IMR-90 (cell line): ENCODE measurements around the gene ACACA. TPM values are rescaled to one million over a fixed set of nuclear protein-coding genes. Genes with fewer than 3 reads are reported as not detected.

Experiments
- ATAC-seq: fragments of 200-7000 bp; cut with Tn5 transposase; 2 replicates; pipeline ENCODE4 v1.9.1; 2020; ENCODE audit warnings: low read depth, mild to moderate bottlenecking, moderate library complexity
- BruUV-seq: library from RNA; stranded (reverse); fragments of 400-500 nt; replicated peaks from 2 replicates; lab custom pipeline; 2021; lab: Mats Ljungman, UMichigan
- CTCF ChIA-PET: fragments of 300-600 bp; formaldehyde crosslinking; extraction: SDS; loops from one replicate; lab custom pipeline; 2021; ENCODE audit warnings: antibody characterized with exemption; lab: Yijun Ruan, JAX
- POLR2A ChIA-PET: fragments of 300-600 bp; sonication (Branson Sonifier 250); formaldehyde crosslinking; loops from one replicate; lab custom pipeline; 2022; ENCODE audit warnings: antibody characterized with exemption; ENCODE audit not compliant: unreplicated experiment; lab: Charles Lee
- DNase-seq: peaks from one replicate; pipeline ENCODE4 v3.0.0; 2013
- H2AFZ ChIP-seq: replicated peaks from 2 replicates; pipeline ENCODE3; 2013; ENCODE audit warnings: low read length, mild to moderate bottlenecking; ENCODE audit not compliant: poor library complexity
- H2AK5ac ChIP-seq: 2 replicates; pipeline ENCODE4 v1.6.1; 2013; ENCODE audit warnings: low read depth, low read length, inconsistent platforms
- H2AK9ac ChIP-seq: replicated peaks from 2 replicates; pipeline ENCODE3; 2013; ENCODE audit warnings: mild to moderate bottlenecking, low read depth, low read length, moderate library complexity; ENCODE audit not compliant: poor library complexity
- H2BK120ac ChIP-seq: 2 replicates; pipeline ENCODE4 v1.6.1; 2013; ENCODE audit warnings: low read depth, low read length, inconsistent platforms
- H2BK15ac ChIP-seq: 3 replicates; pipeline ENCODE4 v1.6.1; 2013; ENCODE audit warnings: low read depth, low read length, inconsistent platforms
- H2BK20ac ChIP-seq: 2 replicates; pipeline ENCODE4 v1.6.1; 2013; ENCODE audit warnings: low read depth, mild to moderate bottlenecking, inconsistent platforms, low read length, moderate library complexity
- H2BK5ac ChIP-seq: 2 replicates; pipeline ENCODE4 v1.6.1; 2013; ENCODE audit warnings: mild to moderate bottlenecking, low read depth, low read length, inconsistent platforms; ENCODE audit not compliant: poor library complexity, severe bottlenecking
- H3K14ac ChIP-seq: replicated peaks from 2 replicates; pipeline ENCODE4 v1.6.1; 2013; ENCODE audit warnings: low read depth, low read length, inconsistent platforms
- H3K18ac ChIP-seq: 2 replicates; pipeline ENCODE4 v1.6.1; 2013; ENCODE audit warnings: low read depth, low read length, control low read depth
- H3K23ac ChIP-seq: 2 replicates; pipeline ENCODE4 v1.6.1; 2013; ENCODE audit warnings: low read depth, low read length, inconsistent platforms
- H3K27ac ChIP-seq: 2 replicates; pipeline ENCODE4 v1.5.1; 2013; ENCODE audit warnings: mild to moderate bottlenecking, control low read depth, low read length; ENCODE audit not compliant: insufficient read depth
- H3K27me3 ChIP-seq: 2 replicates; pipeline ENCODE4 v1.6.1; 2013; ENCODE audit warnings: low read length; ENCODE audit not compliant: control insufficient read depth, insufficient read depth
- H3K36me3 ChIP-seq: 2 replicates; pipeline ENCODE4 v1.6.1; 2013; ENCODE audit warnings: low read length, mixed read lengths; ENCODE audit not compliant: control insufficient read depth, insufficient read depth
- H3K4ac ChIP-seq: 2 replicates; pipeline ENCODE4 v1.6.1; 2013; ENCODE audit warnings: low read depth, low read length, inconsistent platforms
- H3K4me1 ChIP-seq: 2 replicates; pipeline ENCODE4 v1.6.1; 2013; ENCODE audit warnings: low read length, mixed read lengths; ENCODE audit not compliant: control insufficient read depth, insufficient read depth
- H3K4me2 ChIP-seq: 2 replicates; pipeline ENCODE4 v1.6.1; 2013; ENCODE audit warnings: low read depth, mild to moderate bottlenecking, control low read depth, low read length, moderate library complexity
- H3K4me3 ChIP-seq: 2 replicates; pipeline ENCODE4 v1.5.1; 2013; ENCODE audit warnings: low read depth, mild to moderate bottlenecking, control low read depth, low read length, moderate library complexity; ENCODE audit not compliant: insufficient read depth
- H3K56ac ChIP-seq: 2 replicates; pipeline ENCODE4 v1.6.1; 2013; ENCODE audit warnings: low read length, inconsistent platforms; ENCODE audit not compliant: insufficient read depth; ENCODE audit errors: extremely low read depth
- H3K79me1 ChIP-seq, 2 experiments: 2 replicates each; pipeline ENCODE4 v1.6.1; 2013; ENCODE audit warnings: low read length in 2 of 2, inconsistent platforms in 1 of 2, low read depth in 1 of 2
- H3K9ac ChIP-seq: 2 replicates; pipeline ENCODE4 v1.6.1; 2013; ENCODE audit warnings: low read depth, low read length, control low read depth
- H3K9me1 ChIP-seq: 2 replicates; pipeline ENCODE4 v1.6.1; 2013; ENCODE audit warnings: low read length, inconsistent platforms; ENCODE audit not compliant: insufficient read depth
- H3K9me3 ChIP-seq: 2 replicates; pipeline ENCODE4 v1.6.1; 2013; ENCODE audit warnings: low read length; ENCODE audit not compliant: control insufficient read depth, insufficient read depth
- H4K20me1 ChIP-seq: 2 replicates; pipeline ENCODE4 v1.6.1; 2013; ENCODE audit warnings: low read length, inconsistent platforms; ENCODE audit not compliant: insufficient read depth
- H4K5ac ChIP-seq: 2 replicates; pipeline ENCODE4 v1.6.1; 2013; ENCODE audit warnings: mild to moderate bottlenecking, low read depth, low read length, control low read depth
- H4K8ac ChIP-seq, 2 experiments: 2 replicates each; pipeline ENCODE4 v1.6.1; 2013; ENCODE audit warnings: low read depth in 2 of 2, low read length in 2 of 2, control low read depth in 1 of 2, inconsistent platforms in 1 of 2
- H4K91ac ChIP-seq: 2 replicates; pipeline ENCODE4 v1.6.1; 2013; ENCODE audit warnings: low read depth, low read length, inconsistent platforms; ENCODE audit not compliant: insufficient read depth
- BHLHE40 ChIP-seq: fragments of 150-350 bp; IDR thresholded peaks from 2 replicates; pipeline ENCODE4 v1.6.1; 2016; ENCODE audit warnings: mild to moderate bottlenecking, low read depth, low read length
- CEBPB ChIP-seq: IDR thresholded peaks from 2 replicates; pipeline ENCODE4 v1.6.1; 2012; ENCODE audit warnings: low read depth, low read length, improper control_type of control experiment
- CHD1 ChIP-seq: IDR thresholded peaks from 2 replicates; pipeline ENCODE4 v1.6.1; 2012; ENCODE audit warnings: low read depth, low read length, improper control_type of control experiment
- FOS ChIP-seq: fragments of 150-350 bp; IDR thresholded peaks from 2 replicates; pipeline ENCODE4 v1.6.1; 2016; ENCODE audit warnings: low read depth, low read length
- MAFK ChIP-seq: IDR thresholded peaks from 2 replicates; pipeline ENCODE4 v1.6.1; 2012; ENCODE audit warnings: low read depth, low read length, improper control_type of control experiment
- MAZ ChIP-seq: IDR thresholded peaks from 2 replicates; pipeline ENCODE4 v1.6.1; 2012; ENCODE audit warnings: low read depth, mild to moderate bottlenecking, low read length, improper control_type of control experiment, moderate library complexity, borderline replicate concordance
- MXI1 ChIP-seq: IDR thresholded peaks from 2 replicates; pipeline ENCODE4 v1.6.1; 2012; ENCODE audit warnings: low read depth, mild to moderate bottlenecking, low read length, moderate library complexity, borderline replicate concordance
- NFE2L2 ChIP-seq: fragments of 150-350 bp; IDR thresholded peaks from 2 replicates; pipeline ENCODE4 v1.6.1; 2016; ENCODE audit warnings: low read depth, mild to moderate bottlenecking, low read length
- POLR2A ChIP-seq: IDR thresholded peaks from 2 replicates; pipeline ENCODE4 v1.6.1; 2012; ENCODE audit warnings: mild to moderate bottlenecking, low read depth, low read length
- RAD21 ChIP-seq: IDR thresholded peaks from 2 replicates; pipeline ENCODE4 v1.6.1; 2012; ENCODE audit warnings: low read length, improper control_type of control experiment
- RCOR1 ChIP-seq: IDR thresholded peaks from 2 replicates; pipeline ENCODE4 v1.6.1; 2012; ENCODE audit warnings: mild to moderate bottlenecking, low read length, improper control_type of control experiment; ENCODE audit not compliant: insufficient replicate concordance
- RFX5 ChIP-seq: IDR thresholded peaks from 2 replicates; pipeline ENCODE4 v1.8.0; 2012; ENCODE audit warnings: low read depth, mild to moderate bottlenecking, low read length, moderate library complexity
- SMC3 ChIP-seq: fragments of 150-350 bp; IDR thresholded peaks from 2 replicates; pipeline ENCODE4 v1.6.1; 2016; ENCODE audit warnings: low read depth, mild to moderate bottlenecking, antibody characterized with exemption, low read length, moderate library complexity
- USF2 ChIP-seq: fragments of 150-350 bp; IDR thresholded peaks from 2 replicates; pipeline ENCODE4 v1.6.1; 2017; ENCODE audit warnings: mild to moderate bottlenecking, antibody characterized with exemption, low read length, low read depth
- WGBS, 2 experiments: methylation state at CpG; one replicate each; pipeline versions ENCODE4 v1.1.5 to v1.1.7; 2013; ENCODE audit warnings: missing lambda C conversion rate in 2 of 2; ENCODE audit not compliant: insufficient read length in 1 of 2; ENCODE audit errors: extremely low coverage in 2 of 2; 5-methylcytosine and 5-hydroxymethylcytosine counted together
- dilution Hi-C: fragments of 300-500 bp; cut with HindIII; formaldehyde crosslinking; loops from one replicate; pipeline ENCODE4 v1.14.3; 2018; ENCODE audit warnings: low sequenced_read_pairs; ENCODE audit not compliant: unreplicated experiment
- in situ Hi-C: fragments of 300-500 bp; cut with MboI; formaldehyde crosslinking; loops from 3 replicates; pipeline ENCODE4 v1.14.3; 2019; ENCODE audit warnings: low sequenced_read_pairs, inconsistent platforms, mixed read lengths
- intact Hi-C: fragments of 100-400 bp; cut with micrococcal nuclease; formaldehyde crosslinking; loops from 2 replicates; pipeline ENCODE4 v1.10.0; 2022
- polyA plus RNA-seq, 3 experiments: library from polyadenylated mRNA; depleted of rRNA; stranded (reverse); fragments of >200 nt; gene quantifications; 2 replicates each; pipeline ENCODE4 v1.2.3, GENCODE V29; 2012; ENCODE audit warnings: low replicate concordance in 1 of 3
- total RNA-seq: library from RNA; depleted of rRNA; stranded (reverse); fragments of >200 nt; gene quantifications from 2 replicates; pipeline ENCODE4 v1.2.3, GENCODE V29; 2012
- TF ChIP-seq, protein P1 (sequence below): conservative IDR thresholded peaks from 2 replicates; pipeline ENCODE4 v1.5.1; 2012; ENCODE audit warnings: mild to moderate bottlenecking, low read depth, low read length, improper control_type of control experiment
- TF ChIP-seq, protein P2 (sequence below): fragments of 150-350 bp; IDR thresholded peaks from 2 replicates; pipeline ENCODE4 v1.6.1; 2016; ENCODE audit warnings: low read depth, mild to moderate bottlenecking, low read length, moderate library complexity, borderline replicate concordance

The ACACA gene
- total and polyA plus RNA-seq, 2 of the 4 experiments (the other 2 are of a cell fraction), result 21.3 to 39.1 TPM

DNA sequence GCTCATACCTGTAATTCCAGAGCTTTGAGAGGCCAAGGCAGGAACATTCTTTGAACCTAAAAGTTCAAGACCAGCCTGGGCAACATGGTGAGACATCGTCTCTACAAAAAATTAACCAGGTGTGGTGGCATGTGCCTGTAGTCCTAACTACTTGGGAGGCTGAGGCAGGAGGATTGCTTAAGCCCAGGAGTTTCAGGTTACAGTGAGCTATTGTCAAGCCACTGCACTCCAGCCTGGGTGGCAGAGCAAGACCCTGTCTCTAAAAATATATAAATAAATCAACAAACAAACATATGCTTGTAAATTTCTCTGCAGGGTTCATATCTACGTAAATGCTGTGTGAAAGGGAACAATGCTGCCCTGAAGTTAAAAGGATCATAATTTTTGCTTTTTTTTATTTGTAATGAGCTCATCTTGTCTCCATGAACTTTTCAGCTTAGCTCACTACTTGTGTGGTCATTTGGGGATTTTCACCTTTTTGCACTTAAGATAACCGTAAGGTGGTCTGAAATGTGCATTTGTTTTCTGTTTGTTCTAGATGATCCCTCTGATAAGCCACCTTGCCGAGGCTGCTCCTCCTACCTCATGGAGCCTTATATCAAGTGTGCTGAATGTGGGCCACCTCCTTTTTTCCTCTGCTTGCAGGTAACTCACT, 16.5 kb upstream of the ACACA start:
- 0 out of 4 replicates have a peak overlapping the region, but pooled peaks of 1 of the 2 experiments have one; percentile 9 for H4K8ac ChIP-seq
- no peak overlapping the region for H3K4ac ChIP-seq
- ChIA-PET POLR2A (no interaction called here), CTCF (no interaction called here)
- no peak overlapping the region for H4K5ac ChIP-seq
- peaks cover 7 to 25% of the 10 kb centered on the region in 2 experiments for H3K79me1 ChIP-seq
- intact Hi-C loops (no loop called here), in situ Hi-C loops (no loop called here), dilution Hi-C loops (no loop called here)
- no peak overlapping the region for H2AK9ac ChIP-seq
- H3K27ac ChIP-seq, result no peak overlapping the region
- H3K56ac ChIP-seq, result no peak overlapping the region
- no peak overlapping the region for H2BK20ac ChIP-seq
- no peak overlapping the region for H2BK5ac ChIP-seq
- H4K20me1 ChIP-seq, result no peaks in the 10 kb centered on the region
- no peaks in the 10 kb centered on the region for H3K4me1 ChIP-seq
- no peak overlapping the region; the same call in 1 of the 2 replicates for H4K91ac ChIP-seq
- no peak for ATAC-seq
- H2BK120ac ChIP-seq, result no peak overlapping the region
- no peak overlapping the region for H3K14ac ChIP-seq
- DNase-seq, result no peak
- no peaks in the 10 kb centered on the region for H3K9me3 ChIP-seq
- no peak overlapping the region for H3K4me2 ChIP-seq
- peaks cover 26% of the 10 kb centered on the region for H3K36me3 ChIP-seq
- no peaks in the 10 kb centered on the region for H3K27me3 ChIP-seq
- no peak overlapping the region for H2BK15ac ChIP-seq
- TF ChIP-seq NFE2L2 (no peak), RCOR1 (no peak), MAFK (no peak), SMC3 (no peak), MXI1 (no peak), USF2 (no peak), FOS (no peak), BHLHE40 (no peak), CHD1 (no peak), MAZ (no peak), RFX5 (no peak), POLR2A (no peak), CEBPB (no peak), RAD21 (no peak)
- TF ChIP-seq, protein P1, sequence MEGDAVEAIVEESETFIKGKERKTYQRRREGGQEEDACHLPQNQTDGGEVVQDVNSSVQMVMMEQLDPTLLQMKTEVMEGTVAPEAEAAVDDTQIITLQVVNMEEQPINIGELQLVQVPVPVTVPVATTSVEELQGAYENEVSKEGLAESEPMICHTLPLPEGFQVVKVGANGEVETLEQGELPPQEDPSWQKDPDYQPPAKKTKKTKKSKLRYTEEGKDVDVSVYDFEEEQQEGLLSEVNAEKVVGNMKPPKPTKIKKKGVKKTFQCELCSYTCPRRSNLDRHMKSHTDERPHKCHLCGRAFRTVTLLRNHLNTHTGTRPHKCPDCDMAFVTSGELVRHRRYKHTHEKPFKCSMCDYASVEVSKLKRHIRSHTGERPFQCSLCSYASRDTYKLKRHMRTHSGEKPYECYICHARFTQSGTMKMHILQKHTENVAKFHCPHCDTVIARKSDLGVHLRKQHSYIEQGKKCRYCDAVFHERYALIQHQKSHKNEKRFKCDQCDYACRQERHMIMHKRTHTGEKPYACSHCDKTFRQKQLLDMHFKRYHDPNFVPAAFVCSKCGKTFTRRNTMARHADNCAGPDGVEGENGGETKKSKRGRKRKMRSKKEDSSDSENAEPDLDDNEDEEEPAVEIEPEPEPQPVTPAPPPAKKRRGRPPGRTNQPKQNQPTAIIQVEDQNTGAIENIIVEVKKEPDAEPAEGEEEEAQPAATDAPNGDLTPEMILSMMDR, result no peak
- TF ChIP-seq, protein P2, sequence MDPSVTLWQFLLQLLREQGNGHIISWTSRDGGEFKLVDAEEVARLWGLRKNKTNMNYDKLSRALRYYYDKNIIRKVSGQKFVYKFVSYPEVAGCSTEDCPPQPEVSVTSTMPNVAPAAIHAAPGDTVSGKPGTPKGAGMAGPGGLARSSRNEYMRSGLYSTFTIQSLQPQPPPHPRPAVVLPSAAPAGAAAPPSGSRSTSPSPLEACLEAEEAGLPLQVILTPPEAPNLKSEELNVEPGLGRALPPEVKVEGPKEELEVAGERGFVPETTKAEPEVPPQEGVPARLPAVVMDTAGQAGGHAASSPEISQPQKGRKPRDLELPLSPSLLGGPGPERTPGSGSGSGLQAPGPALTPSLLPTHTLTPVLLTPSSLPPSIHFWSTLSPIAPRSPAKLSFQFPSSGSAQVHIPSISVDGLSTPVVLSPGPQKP, result no peak
- H3K9ac ChIP-seq, result no peak overlapping the region
- H3K23ac ChIP-seq, result no peak overlapping the region
- no peaks in the 10 kb centered on the region; the same call in 1 of the 2 replicates for H3K9me1 ChIP-seq
- no peak overlapping the region for H3K4me3 ChIP-seq
- no peak overlapping the region for H2AK5ac ChIP-seq
- no peak overlapping the region for H3K18ac ChIP-seq
- no TSS peak for BruUV-seq
- WGBS, 2 experiments, result 86% methylated on average over 1 of the region's 4 CpGs; no CpG with 5 or more reads in 1 of the 2 experiments
- H2AFZ ChIP-seq, result no peak overlapping the region
